HG02623 (cell line): Measurements from ENCODE around the gene SUN3.
A peak's percentile ranks its signal among the peaks of the same experiment; 100 is the strongest.

Experiments
- ATAC-seq: cut with Tn5 transposase; IDR thresholded peaks from one replicate; pipeline ENCODE4 v1.9.1; 2021; ENCODE audit warnings: moderate library complexity; ENCODE audit not compliant: unreplicated experiment

The SUN3 gene

GRCh38 chr7:48028938-48029337 lies at the start of gene SUN3:
TSS of gene SUN3 (minus strand) at chr7:48029107. CDS start at chr7:48028938, 169 bp downstream.
- ATAC-seq: no peak

- no peak for ATAC-seq
Measured at GRCh38 chr7:48078470-48078869, 49.6 kb upstream of the SUN3 start.

GRCh38 chr7:48077423-48077822 lies 48.5 kb upstream of the SUN3 start:
- no peak for ATAC-seq

GRCh38 chr7:48074204-48074654 lies 45.3 kb upstream of the SUN3 start:
- no peak for ATAC-seq

GRCh38 chr7:48067475-48067874 lies 38.6 kb upstream of the SUN3 start:
- ATAC-seq: no peak

- no peak for ATAC-seq
Measured at GRCh38 chr7:48063985-48064384, 35.1 kb upstream of the SUN3 start.

- ATAC-seq: no peak
Measured at GRCh38 chr7:48059706-48060105, 30.8 kb upstream of the SUN3 start.

GRCh38 chr7:48058990-48059389 lies 30.1 kb upstream of the SUN3 start:
- no peak for ATAC-seq

GRCh38 chr7:48053736-48054135 lies 24.8 kb upstream of the SUN3 start:
- ATAC-seq: no peak

- no peak for ATAC-seq
Measured at GRCh38 chr7:48052748-48053147, 23.8 kb upstream of the SUN3 start.

GRCh38 chr7:48049850-48050249 lies 20.9 kb upstream of the SUN3 start:
- no peak for ATAC-seq

- ATAC-seq: no peak
Measured at GRCh38 chr7:48048113-48048512, 19.2 kb upstream of the SUN3 start.

- no peak for ATAC-seq
Measured at GRCh38 chr7:48046458-48046857, 17.6 kb upstream of the SUN3 start.

GRCh38 chr7:48045195-48045765 lies 16.4 kb upstream of the SUN3 start:
- ATAC-seq: no peak

GRCh38 chr7:48042636-48043035 lies 13.7 kb upstream of the SUN3 start:
- ATAC-seq: no peak

- no peak for ATAC-seq
Measured at GRCh38 chr7:48042216-48042615, 13.3 kb upstream of the SUN3 start.

GRCh38 chr7:48041653-48041970 lies 12.7 kb upstream of the SUN3 start:
- no peak for ATAC-seq

- no peak for ATAC-seq
Measured at GRCh38 chr7:48040944-48041652, 12.2 kb upstream of the SUN3 start.

- no peak for ATAC-seq
Measured at GRCh38 chr7:48038815-48039506, 10.1 kb upstream of the SUN3 start.

GRCh38 chr7:48035967-48036478 lies 7.1 kb upstream of the SUN3 start:
- ATAC-seq: no peak

GRCh38 chr7:48035301-48035966 lies 6.5 kb upstream of the SUN3 start, which contains the start of gene C7orf57:
TSS of gene C7orf57 (plus strand) at chr7:48035543. CDS start at chr7:48036309, 766 bp downstream.
- ATAC-seq: peak; percentile 99
